Measurements from ENCODE around the gene LTBP4.

Gene LTBP4

DNA sequence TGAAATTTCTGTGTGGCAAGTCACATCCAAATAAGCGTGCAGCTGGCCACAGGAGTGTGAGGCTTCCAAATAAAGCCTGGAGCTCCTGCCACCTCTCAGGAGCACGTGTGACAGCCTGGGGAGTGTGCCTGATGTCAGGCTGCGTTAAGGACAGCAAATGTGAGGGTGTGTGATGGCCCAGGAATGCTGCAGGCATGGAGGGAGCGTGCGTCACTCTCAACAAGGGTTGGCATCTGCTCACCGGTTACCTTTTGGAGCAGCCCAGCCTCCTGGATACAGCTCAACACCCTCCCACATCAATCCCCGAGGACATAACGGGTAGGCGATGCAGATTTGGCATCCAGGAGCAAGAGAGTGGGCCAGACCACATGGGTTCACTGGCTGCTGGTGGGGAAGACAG, 70.2 kb downstream of the LTBP4 start:
- no peak for DNase-seq (ENCODE audit: low read depth)
- in situ Hi-C loops (cut with HindIII; ENCODE audit: low sequenced_read_pairs), result no loop called here
- H3K4me3 ChIP-seq (ENCODE audit: low read depth, low read length), result no peak overlapping the region
- TF ChIP-seq, protein P1, sequence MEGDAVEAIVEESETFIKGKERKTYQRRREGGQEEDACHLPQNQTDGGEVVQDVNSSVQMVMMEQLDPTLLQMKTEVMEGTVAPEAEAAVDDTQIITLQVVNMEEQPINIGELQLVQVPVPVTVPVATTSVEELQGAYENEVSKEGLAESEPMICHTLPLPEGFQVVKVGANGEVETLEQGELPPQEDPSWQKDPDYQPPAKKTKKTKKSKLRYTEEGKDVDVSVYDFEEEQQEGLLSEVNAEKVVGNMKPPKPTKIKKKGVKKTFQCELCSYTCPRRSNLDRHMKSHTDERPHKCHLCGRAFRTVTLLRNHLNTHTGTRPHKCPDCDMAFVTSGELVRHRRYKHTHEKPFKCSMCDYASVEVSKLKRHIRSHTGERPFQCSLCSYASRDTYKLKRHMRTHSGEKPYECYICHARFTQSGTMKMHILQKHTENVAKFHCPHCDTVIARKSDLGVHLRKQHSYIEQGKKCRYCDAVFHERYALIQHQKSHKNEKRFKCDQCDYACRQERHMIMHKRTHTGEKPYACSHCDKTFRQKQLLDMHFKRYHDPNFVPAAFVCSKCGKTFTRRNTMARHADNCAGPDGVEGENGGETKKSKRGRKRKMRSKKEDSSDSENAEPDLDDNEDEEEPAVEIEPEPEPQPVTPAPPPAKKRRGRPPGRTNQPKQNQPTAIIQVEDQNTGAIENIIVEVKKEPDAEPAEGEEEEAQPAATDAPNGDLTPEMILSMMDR (IDR thresholded peaks at IDR 0.05; ENCODE audit: low read depth, low read length, missing control alignments), result no peak

DNA sequence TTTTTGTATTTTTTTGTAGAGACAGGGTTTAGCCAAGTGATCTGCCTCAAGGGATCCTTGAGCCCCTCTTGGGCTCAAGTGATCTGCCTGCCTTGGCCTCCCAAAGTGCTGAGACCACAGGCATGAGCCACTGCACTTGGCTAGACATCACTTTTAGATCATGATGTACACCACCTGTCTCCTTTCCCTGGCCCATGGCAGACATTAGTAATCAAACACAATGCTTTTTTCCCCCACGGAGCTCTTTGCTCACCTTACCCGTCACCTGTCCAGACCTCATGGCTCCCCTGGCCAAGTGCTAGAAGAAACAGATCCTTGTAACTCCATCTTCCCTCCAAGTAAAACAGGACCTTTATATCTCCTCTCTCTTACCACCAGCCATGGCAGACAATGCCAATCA, 70.9 kb downstream of the LTBP4 start:
- no peak overlapping the region for H3K4me3 ChIP-seq (ENCODE audit: low read depth, low read length)
- in situ Hi-C loops (cut with HindIII; ENCODE audit: low sequenced_read_pairs), result no loop called here
- TF ChIP-seq, protein P1 (IDR thresholded peaks at IDR 0.05; ENCODE audit: low read depth, low read length, missing control alignments), result no peak
- DNase-seq (ENCODE audit: low read depth), result no peak

DNA sequence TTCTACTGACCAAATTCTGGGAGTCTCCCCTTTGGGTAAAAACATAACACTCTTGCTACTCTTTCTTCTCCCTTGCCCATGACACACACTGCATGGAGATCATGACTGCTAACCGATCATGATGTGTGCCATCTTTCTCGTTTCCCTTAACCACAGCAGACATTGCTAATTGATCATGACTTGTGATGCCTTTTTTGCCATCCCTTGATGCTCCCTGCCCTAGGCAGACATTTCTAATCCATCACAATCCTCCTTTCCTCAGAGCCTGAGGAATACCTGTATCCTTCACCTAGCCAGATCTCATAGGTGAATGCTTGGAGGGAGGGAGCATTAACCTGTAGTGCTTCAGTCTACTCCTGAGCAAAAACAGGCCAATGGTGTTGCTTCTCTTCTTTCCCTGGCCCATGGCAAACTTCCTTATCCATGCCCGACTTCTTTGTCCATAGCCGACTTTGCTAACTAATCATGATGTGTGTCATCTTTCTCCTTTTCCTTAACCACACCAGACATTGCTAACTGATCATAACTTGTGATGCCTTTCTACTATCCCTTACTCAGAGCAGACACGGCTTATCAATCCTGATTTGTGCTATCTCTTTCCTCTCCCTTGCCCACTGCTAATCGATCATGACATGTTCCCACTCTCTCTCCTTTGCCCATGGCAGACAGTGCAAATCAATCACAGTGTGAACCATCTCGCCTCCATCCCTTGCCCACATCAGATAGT, 71.6 kb downstream of the LTBP4 start:
- TF ChIP-seq, protein P1 (IDR thresholded peaks at IDR 0.05; ENCODE audit: low read depth, low read length, missing control alignments), result no peak
- no peak for DNase-seq (ENCODE audit: low read depth)
- in situ Hi-C loops (cut with HindIII; ENCODE audit: low sequenced_read_pairs), result no loop called here
- no peak overlapping the region for H3K4me3 ChIP-seq (ENCODE audit: low read depth, low read length)

DNA sequence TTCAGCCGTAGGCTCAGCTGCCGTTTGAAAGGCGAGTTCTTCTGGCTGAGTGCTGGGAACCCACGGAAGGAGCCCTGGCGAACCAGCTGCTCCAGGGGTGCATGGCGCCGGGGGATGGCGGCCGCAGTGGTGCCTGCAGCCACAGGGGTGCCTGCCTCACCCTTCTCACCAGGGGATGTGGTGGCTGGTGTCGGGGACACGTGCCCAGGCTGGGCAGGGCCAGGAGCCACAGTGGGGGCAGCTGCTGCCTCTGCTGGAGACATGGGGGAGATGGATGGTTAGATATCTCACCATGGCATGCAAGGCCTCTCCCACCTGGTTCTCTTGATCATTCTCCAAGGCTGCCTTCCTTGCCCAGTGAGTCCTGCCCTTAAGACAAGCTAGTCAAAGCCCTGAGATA, 72.2 kb downstream of the LTBP4 start:
- in situ Hi-C loops (cut with HindIII; ENCODE audit: low sequenced_read_pairs), result no loop called here
- TF ChIP-seq, protein P1 (IDR thresholded peaks at IDR 0.05; ENCODE audit: low read depth, low read length, missing control alignments), result no peak
- no peak for DNase-seq (ENCODE audit: low read depth)
- no peak overlapping the region for H3K4me3 ChIP-seq (ENCODE audit: low read depth, low read length)

DNA sequence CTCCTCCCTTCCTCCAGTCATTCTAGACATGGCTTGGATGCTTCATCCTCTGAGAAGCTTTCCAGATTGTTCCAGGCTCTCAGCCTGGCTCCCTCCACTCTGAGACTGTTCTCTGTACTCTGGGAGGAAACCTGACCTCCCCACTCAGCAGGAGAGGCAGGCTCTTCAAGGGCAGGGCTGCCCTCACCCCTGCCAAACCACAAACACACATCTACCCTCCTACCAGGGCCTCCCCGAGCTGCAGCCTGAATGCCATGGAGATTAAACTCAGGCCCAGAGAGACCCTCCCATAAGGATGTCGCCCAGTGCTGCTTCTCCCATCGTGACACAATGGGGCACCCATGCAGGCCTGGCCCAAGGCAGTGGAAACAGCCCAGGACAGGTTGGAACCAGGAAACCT, 73.1 kb downstream of the LTBP4 start:
- in situ Hi-C loops (cut with HindIII; ENCODE audit: low sequenced_read_pairs), result no loop called here
- TF ChIP-seq, protein P1 (IDR thresholded peaks at IDR 0.05; ENCODE audit: low read depth, low read length, missing control alignments), result no peak
- DNase-seq (ENCODE audit: low read depth), result no peak
- no peak overlapping the region for H3K4me3 ChIP-seq (ENCODE audit: low read depth, low read length)

DNA sequence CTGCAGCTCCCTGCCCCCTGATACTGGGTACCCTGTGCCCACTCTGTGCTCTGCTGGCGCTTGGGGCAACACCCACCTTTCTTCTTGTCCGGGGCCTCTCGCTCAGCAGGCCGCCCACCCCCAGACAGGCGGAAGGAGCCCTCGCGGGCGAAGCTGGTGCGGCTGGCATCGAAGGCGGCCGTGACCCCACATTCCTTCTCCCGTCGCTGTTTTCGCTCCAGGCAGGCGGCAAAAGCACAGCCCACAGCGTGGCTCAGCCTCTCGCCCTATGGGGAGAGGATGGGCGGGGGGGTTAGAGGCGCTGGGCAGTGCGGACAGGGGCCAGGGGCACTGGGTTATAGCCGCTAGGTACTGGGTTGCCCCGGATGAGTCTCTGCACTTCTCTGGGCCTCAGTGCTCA, 76.0 kb downstream of the LTBP4 start:
- H3K4me3 ChIP-seq (ENCODE audit: low read depth, low read length), result no peak overlapping the region
- in situ Hi-C loops (cut with HindIII; ENCODE audit: low sequenced_read_pairs), result no loop called here
- TF ChIP-seq, protein P1 (IDR thresholded peaks at IDR 0.05; ENCODE audit: low read depth, low read length, missing control alignments), result no peak
- DNase-seq (ENCODE audit: low read depth), result no peak
